CD14-positive monocyte (primary cell): ENCODE data around the gene STARD3. TPM values are rescaled to one million over a fixed set of nuclear protein-coding genes. Genes with fewer than 3 reads are reported as not detected.

ENCODE experiments used
- DNase-seq, 3 donors: peaks; one replicate each; pipeline ENCODE4 v3.0.0-alpha.2; 2011 to 2022
- H2AFZ ChIP-seq: 2 replicates; pipeline ENCODE4 v1.6.0; 2012; ENCODE audit warnings: mild to moderate bottlenecking, low read depth, low read length, inconsistent platforms; ENCODE audit not compliant: insufficient read depth, poor library complexity, severe bottlenecking
- H3K27ac ChIP-seq, 2 donors: 1 replicate in 1 of 2; 2 replicates in 1 of 2; pipeline ENCODE4 v1.5.1; 2012 to 2013; ENCODE audit warnings: low read length in 2 of 2, control low read depth in 1 of 2, inconsistent platforms in 1 of 2, low read depth in 1 of 2, mild to moderate bottlenecking in 1 of 2
- H3K27me3 ChIP-seq, 2 donors: one replicate each; pipeline versions ENCODE4 v1.6.0 to v1.6.1; 2011 to 2013; ENCODE audit warnings: low read length in 2 of 2; ENCODE audit not compliant: control insufficient read depth in 2 of 2, insufficient read depth in 2 of 2
- H3K36me3 ChIP-seq, 2 donors: replicated peaks in 1 of 2; 1 replicate in 1 of 2; 2 replicates in 1 of 2; pipeline versions ENCODE4 v1.5.1 to v1.6.1; 2012 to 2013; ENCODE audit warnings: low read length in 2 of 2, control low read depth in 1 of 2, inconsistent platforms in 1 of 2, mild to moderate bottlenecking in 1 of 2; ENCODE audit not compliant: insufficient read depth in 2 of 2, control insufficient read depth in 1 of 2
- H3K4me1 ChIP-seq, 2 donors: 1 replicate in 1 of 2; 2 replicates in 1 of 2; pipeline versions ENCODE4 v1.5.1 to v1.6.1; 2012 to 2013; ENCODE audit warnings: low read length in 2 of 2, control low read depth in 1 of 2, inconsistent platforms in 1 of 2, mild to moderate bottlenecking in 1 of 2, moderate library complexity in 1 of 2; ENCODE audit not compliant: insufficient read depth in 2 of 2, control insufficient read depth in 1 of 2
- H3K4me2 ChIP-seq: replicated peaks from 2 replicates; pipeline ENCODE3; 2012; ENCODE audit warnings: low read length, moderate library complexity, mild to moderate bottlenecking; ENCODE audit not compliant: poor library complexity, severe bottlenecking; ENCODE audit errors: extremely low read depth
- H3K4me3 ChIP-seq, 3 experiments: fragments of 200-600 bp in 1 of 3; sonication (generic) in 1 of 3; replicated peaks in 1 of 3; 1 replicate in 2 of 3; 2 replicates in 1 of 3; pipeline ENCODE4 v1.5.1; 2011 to 2013; ENCODE audit warnings: low read length in 3 of 3, mild to moderate bottlenecking in 3 of 3, control low read depth in 2 of 3, low read depth in 2 of 3, inconsistent platforms in 1 of 3, moderate library complexity in 1 of 3
- H3K79me2 ChIP-seq: 2 replicates; pipeline ENCODE4 v1.6.0; 2012; ENCODE audit warnings: mild to moderate bottlenecking, control low read depth, inconsistent platforms, low read length, moderate library complexity; ENCODE audit not compliant: insufficient read depth
- H3K9ac ChIP-seq: 2 replicates; pipeline ENCODE4 v1.6.0; 2017; ENCODE audit warnings: low read length, mild to moderate bottlenecking; ENCODE audit not compliant: insufficient read depth, poor library complexity, severe bottlenecking
- H3K9me3 ChIP-seq, 2 donors: replicated peaks in 1 of 2; 1 replicate in 1 of 2; 2 replicates in 1 of 2; pipeline versions ENCODE4 v1.5.1 to v1.6.1; 2012 to 2013; ENCODE audit warnings: low read length in 2 of 2, control low read depth in 1 of 2; ENCODE audit not compliant: control insufficient read depth in 1 of 2, insufficient read depth in 1 of 2
- H4K20me1 ChIP-seq: 2 replicates; pipeline ENCODE4 v1.6.0; 2012; ENCODE audit warnings: mild to moderate bottlenecking, low read length, control low read depth, moderate library complexity; ENCODE audit not compliant: insufficient read depth
- H3K27ac Mint-ChIP-seq, 7 donors: one replicate each; pipeline ENCODE4 v1.8.0; 2020; ENCODE audit warnings: mild to moderate bottlenecking in 7 of 7, mixed read lengths in 7 of 7, moderate library complexity in 6 of 7, inconsistent platforms in 2 of 7
- H3K27me3 Mint-ChIP-seq, 3 donors: one replicate each; pipeline ENCODE4 v1.8.0; 2021 to 2022; ENCODE audit warnings: low read depth in 3 of 3, mild to moderate bottlenecking in 3 of 3, mixed read lengths in 3 of 3, moderate library complexity in 3 of 3, inconsistent platforms in 1 of 3
- H3K36me3 Mint-ChIP-seq, 2 donors: one replicate each; pipeline ENCODE4 v1.8.0; 2020; ENCODE audit warnings: mixed read lengths in 2 of 2, inconsistent platforms in 1 of 2, mild to moderate bottlenecking in 1 of 2
- H3K4me1 Mint-ChIP-seq: one replicate; pipeline ENCODE4 v1.8.0; 2020; ENCODE audit warnings: mild to moderate bottlenecking, mixed read lengths
- H3K4me3 Mint-ChIP-seq, 2 donors: one replicate each; pipeline ENCODE4 v1.8.0; 2020; ENCODE audit warnings: mild to moderate bottlenecking in 2 of 2, mixed read lengths in 2 of 2, moderate library complexity in 1 of 2
- H3K9me3 Mint-ChIP-seq, 7 donors: one replicate each; pipeline ENCODE4 v1.8.0; 2020 to 2022; ENCODE audit warnings: mixed read lengths in 7 of 7, mild to moderate bottlenecking in 6 of 7, moderate library complexity in 6 of 7, inconsistent platforms in 2 of 7
- WGBS: methylation state at CpG from one replicate; pipeline ENCODE4 v1.1.5; 2013; ENCODE audit warnings: missing lambda C conversion rate; ENCODE audit not compliant: insufficient coverage; 5-methylcytosine and 5-hydroxymethylcytosine counted together
- intact Hi-C, 2 donors: fragments of 100-400 bp; cut with micrococcal nuclease; formaldehyde crosslinking; loops; one replicate each; pipeline versions ENCODE4 v1.15.0 to v1.15.1; 2023
- polyA plus RNA-seq, 3 donors: library from polyadenylated mRNA; depleted of rRNA in 1 of 3; unstranded in 2 of 3; stranded (reverse) in 1 of 3; fragments of 300-500 nt in 2 of 3; fragments of >200 nt in 1 of 3; fragmentation: Illumina TruSeq in 2 of 3; gene quantifications; 1 replicate in 2 of 3; 2 replicates in 1 of 3; pipeline ENCODE4 v1.2.3, GENCODE V29; 2012 to 2021
- TF ChIP-seq, protein P1 (sequence below): fragments of 200-600 bp; IDR thresholded peaks from one replicate; pipeline ENCODE4 v1.8.0; 2022; ENCODE audit warnings: antibody characterized with exemption, mild to moderate bottlenecking

Gene STARD3
- polyA plus RNA-seq, 3 donors: 35.1 to 114 (median 45.3) TPM

DNA sequence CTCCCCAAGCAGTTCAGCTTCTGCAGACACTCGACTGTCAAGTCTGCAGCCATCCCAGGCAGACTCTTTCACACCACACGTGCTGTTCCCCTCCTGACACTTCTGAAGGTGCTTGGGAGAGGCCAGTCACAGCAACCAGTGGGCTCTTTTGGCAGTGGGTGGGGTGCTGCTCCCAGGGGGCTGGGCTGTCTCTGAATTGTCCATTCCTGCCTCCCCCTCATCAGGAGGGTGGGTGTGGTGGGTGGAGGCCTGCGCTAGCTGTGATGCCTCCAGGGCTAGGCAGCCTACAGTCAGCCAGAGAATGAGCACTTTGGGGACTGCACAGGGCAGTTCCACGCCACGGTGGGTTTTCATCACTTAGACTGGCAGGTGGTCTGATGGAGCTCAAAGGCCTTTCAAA, 10.3 kb downstream of the STARD3 start:
- no peak overlapping the region for H3K27ac ChIP-seq
- H3K36me3 ChIP-seq: peaks cover 0 to 17% of the 10 kb centered on the region in 2 donors
- H3K4me1 ChIP-seq: peaks cover 13 to 15% of the 10 kb centered on the region in 2 donors
- no peak overlapping the region for H2AFZ ChIP-seq
- DNase-seq: no peak
- no peaks in the 10 kb centered on the region for H3K9me3 ChIP-seq
- peaks cover 29 to 32% of the 10 kb centered on the region in 2 donors for H3K36me3 Mint-ChIP-seq
- H3K4me3 ChIP-seq: no peak overlapping the region
- H3K9me3 Mint-ChIP-seq: peaks cover 0 to 1% (median 0%) of the 10 kb centered on the region in 7 donors
- H3K4me1 Mint-ChIP-seq: peaks cover 34% of the 10 kb centered on the region
- peaks cover 99% of the 10 kb centered on the region for H4K20me1 ChIP-seq
- H3K27me3 Mint-ChIP-seq: peaks cover 0 to 2% (median 2%) of the 10 kb centered on the region in 3 donors
- no peak overlapping the region for H3K27ac Mint-ChIP-seq
- TF ChIP-seq, protein P1, sequence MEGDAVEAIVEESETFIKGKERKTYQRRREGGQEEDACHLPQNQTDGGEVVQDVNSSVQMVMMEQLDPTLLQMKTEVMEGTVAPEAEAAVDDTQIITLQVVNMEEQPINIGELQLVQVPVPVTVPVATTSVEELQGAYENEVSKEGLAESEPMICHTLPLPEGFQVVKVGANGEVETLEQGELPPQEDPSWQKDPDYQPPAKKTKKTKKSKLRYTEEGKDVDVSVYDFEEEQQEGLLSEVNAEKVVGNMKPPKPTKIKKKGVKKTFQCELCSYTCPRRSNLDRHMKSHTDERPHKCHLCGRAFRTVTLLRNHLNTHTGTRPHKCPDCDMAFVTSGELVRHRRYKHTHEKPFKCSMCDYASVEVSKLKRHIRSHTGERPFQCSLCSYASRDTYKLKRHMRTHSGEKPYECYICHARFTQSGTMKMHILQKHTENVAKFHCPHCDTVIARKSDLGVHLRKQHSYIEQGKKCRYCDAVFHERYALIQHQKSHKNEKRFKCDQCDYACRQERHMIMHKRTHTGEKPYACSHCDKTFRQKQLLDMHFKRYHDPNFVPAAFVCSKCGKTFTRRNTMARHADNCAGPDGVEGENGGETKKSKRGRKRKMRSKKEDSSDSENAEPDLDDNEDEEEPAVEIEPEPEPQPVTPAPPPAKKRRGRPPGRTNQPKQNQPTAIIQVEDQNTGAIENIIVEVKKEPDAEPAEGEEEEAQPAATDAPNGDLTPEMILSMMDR: no peak
- intact Hi-C loops: no loop called here
- no peaks in the 10 kb centered on the region for H3K27me3 ChIP-seq
- no peak overlapping the region for H3K4me2 ChIP-seq
- peaks cover 71% of the 10 kb centered on the region for H3K79me2 ChIP-seq
- H3K9ac ChIP-seq: no peak overlapping the region
- 85% methylated on average over 3 of the region's 5 CpGs for WGBS
- H3K4me3 Mint-ChIP-seq: no peak overlapping the region

DNA sequence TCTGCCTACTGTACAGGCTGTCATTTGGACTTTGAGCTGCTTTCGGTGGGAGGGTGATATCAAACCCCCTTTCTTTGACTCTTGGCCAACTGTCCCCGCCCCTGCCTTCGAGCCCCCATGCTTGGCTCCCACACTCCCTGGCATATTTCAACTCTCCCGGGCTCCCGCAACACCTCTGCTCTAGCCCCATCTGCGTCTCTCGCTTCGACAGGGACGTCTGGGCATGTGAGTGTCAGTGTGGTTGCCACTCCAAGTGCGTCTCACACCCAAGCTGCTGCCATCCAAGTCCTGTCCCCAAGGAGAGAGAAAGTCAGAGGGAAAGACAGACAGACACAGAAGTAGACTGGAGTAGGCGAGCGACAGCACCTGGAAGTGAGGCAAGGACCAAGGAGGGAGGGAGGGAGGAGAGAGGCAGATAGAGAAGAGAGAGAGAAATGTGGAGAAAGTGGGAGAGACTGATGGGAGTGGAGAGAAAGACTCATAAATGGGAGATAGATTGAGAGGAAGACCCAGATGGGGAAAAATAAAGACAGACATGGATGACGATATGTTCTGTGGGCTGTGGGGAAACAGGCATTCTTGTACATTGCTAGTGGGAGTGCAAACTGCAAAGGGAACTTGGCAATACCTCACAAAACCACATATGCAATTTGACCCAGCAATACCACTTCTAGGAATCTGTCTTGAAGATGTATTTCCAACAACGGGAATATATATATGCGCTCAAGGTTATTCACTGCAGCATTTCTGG, 11.8 kb downstream of the STARD3 start:
- Histone ChIP-seq H3K9ac (no peak overlapping the region), H3K4me2 (no peak overlapping the region), H3K4me1 (peaks cover 0 to 2% of the 10 kb centered on the region in 2 donors), H3K27ac (no peak overlapping the region), H3K9me3 (no peaks in the 10 kb centered on the region), H3K27me3 (no peaks in the 10 kb centered on the region), H3K79me2 (peaks cover 63% of the 10 kb centered on the region), H2AFZ (no peak overlapping the region), H3K4me3 (no peak overlapping the region), H4K20me1 (peaks cover 99% of the 10 kb centered on the region), H3K36me3 (peaks cover 0 to 21% of the 10 kb centered on the region in 2 donors)
- no peak overlapping the region for H3K4me3 Mint-ChIP-seq
- WGBS: 90% methylated on average over 12 of the region's 15 CpGs
- DNase-seq: no peak
- peaks cover 22% of the 10 kb centered on the region for H3K4me1 Mint-ChIP-seq
- peaks cover 32% of the 10 kb centered on the region in 2 donors for H3K36me3 Mint-ChIP-seq
- TF ChIP-seq, protein P1: no peak
- peaks cover 0 to 2% (median 0%) of the 10 kb centered on the region in 3 donors for H3K27me3 Mint-ChIP-seq
- peak overlapping the region in 3 of 7 donors; percentile 2 to 28 (median 27) for H3K27ac Mint-ChIP-seq
- intact Hi-C loops: no loop called here
- H3K9me3 Mint-ChIP-seq: no peaks in the 10 kb centered on the region
